Activated naive CD4-positive, alpha-beta T cell treated with anti-CD3 and anti-CD28 coated beads, Interleukin-2, amount 50 U/mL, for 16 hours (primary cell): ENCODE data around the gene ST8SIA5.
"Not testable (repeated sequence)": the region's sequence is repeated elsewhere in the genome, so short reads cannot be mapped to it uniquely, and the experiment has no call there.

Experiments used
- DNase-seq: peaks from one replicate; pipeline ENCODE4 v3.0.0-alpha.2; 2020

The ST8SIA5 gene

GRCh38 chr18:46756559-46757201, at the start of gene ST8SIA5:
Gene ST8SIA5 (minus strand): TSS chr18:46757053. CDS start chr18:46756508, 545 bp downstream.
- DNase-seq, result no peak

GRCh38 chr18:46795945-46796344, 39.1 kb upstream of the ST8SIA5 start:
- not testable (repeated sequence) for DNase-seq

- DNase-seq, result no peak
Measured at GRCh38 chr18:46794607-46795006, 37.8 kb upstream of the ST8SIA5 start.

- no peak for DNase-seq
Measured at GRCh38 chr18:46793565-46793964, 36.7 kb upstream of the ST8SIA5 start.

GRCh38 chr18:46789088-46789487, 32.2 kb upstream of the ST8SIA5 start:
- no peak for DNase-seq

GRCh38 chr18:46787674-46788073, 30.8 kb upstream of the ST8SIA5 start:
- no peak for DNase-seq

- DNase-seq, result no peak
Measured at GRCh38 chr18:46772357-46772756, 15.5 kb upstream of the ST8SIA5 start.

- no peak for DNase-seq
Measured at GRCh38 chr18:46771141-46771540, 14.3 kb upstream of the ST8SIA5 start.

GRCh38 chr18:46770708-46771107, 13.9 kb upstream of the ST8SIA5 start:
- no peak for DNase-seq

GRCh38 chr18:46768166-46768921, 11.5 kb upstream of the ST8SIA5 start:
- no peak for DNase-seq

- no peak for DNase-seq
Measured at GRCh38 chr18:46767217-46767616, 10.4 kb upstream of the ST8SIA5 start.

- DNase-seq, result no peak
Measured at GRCh38 chr18:46764586-46764985, 7.7 kb upstream of the ST8SIA5 start.

- DNase-seq, result no peak
Measured at GRCh38 chr18:46761059-46761769, 4.4 kb upstream of the ST8SIA5 start.

- DNase-seq, result no peak
Measured at GRCh38 chr18:46759890-46760289, 3.0 kb upstream of the ST8SIA5 start.

GRCh38 chr18:46756025-46756558, 761 bp downstream of the ST8SIA5 start:
- no peak for DNase-seq

GRCh38 chr18:46755315-46756024, 1.4 kb downstream of the ST8SIA5 start:
- DNase-seq, result no peak

- no peak for DNase-seq
Measured at GRCh38 chr18:46754661-46755292, 2.1 kb downstream of the ST8SIA5 start.

GRCh38 chr18:46754188-46754587, 2.7 kb downstream of the ST8SIA5 start:
- no peak for DNase-seq

- DNase-seq, result no peak
Measured at GRCh38 chr18:46751882-46752281, 5.0 kb downstream of the ST8SIA5 start.

GRCh38 chr18:46750626-46751025, 6.2 kb downstream of the ST8SIA5 start:
- no peak for DNase-seq

GRCh38 chr18:46748466-46748865, 8.4 kb downstream of the ST8SIA5 start:
- DNase-seq, result no peak

GRCh38 chr18:46740046-46740445, 16.8 kb downstream of the ST8SIA5 start:
- DNase-seq, result no peak
